OCI-LY3 (cell line): ENCODE results near the gene HKDC1.

Source experiments
- H2AFZ ChIP-seq: fragments of 200-600, 300-600 bp; shearing (Covaris generic); 2 replicates; pipeline ENCODE4 v1.6.0; 2014; ENCODE audit warnings: antibody characterized with exemption, low read depth, low read length
- H3K27ac ChIP-seq: fragments of 200-600, 300-600 bp; sonication (generic); 2 replicates; pipeline ENCODE4 v1.5.1; 2014; ENCODE audit warnings: mild to moderate bottlenecking, low read length, moderate library complexity, mixed read lengths
- H3K27me3 ChIP-seq: fragments of 200-600, 300-600 bp; sonication (generic); 2 replicates; pipeline ENCODE4 v1.6.1; 2014; ENCODE audit warnings: low read depth, low read length, mixed read lengths
- H3K36me3 ChIP-seq: fragments of 200-600, 300-600 bp; sonication (generic); replicated peaks from 2 replicates; pipeline ENCODE3; 2014; ENCODE audit warnings: low read depth, low read length, mixed read lengths
- H3K4me1 ChIP-seq: fragments of 300-600, 200-600 bp; sonication (generic); 2 replicates; pipeline ENCODE4 v1.6.1; 2014; ENCODE audit warnings: low read length, mixed read lengths
- H3K4me2 ChIP-seq: fragments of 200-600, 300-600 bp; sonication (generic); 2 replicates; pipeline ENCODE4 v1.6.1; 2014; ENCODE audit warnings: low read length, mixed read lengths
- H3K4me3 ChIP-seq: fragments of 300-600, 200-600 bp; sonication (generic); 2 replicates; pipeline ENCODE4 v1.5.1; 2014; ENCODE audit warnings: antibody characterized with exemption, mild to moderate bottlenecking, low read length, moderate library complexity
- H3K79me2 ChIP-seq: fragments of 300-600, 200-600 bp; shearing (Covaris generic); 2 replicates; pipeline ENCODE4 v1.6.1; 2014; ENCODE audit warnings: mild to moderate bottlenecking, low read length, mixed read lengths
- H3K9ac ChIP-seq: fragments of 300-600, 200-600 bp; shearing (Covaris generic); 2 replicates; pipeline ENCODE4 v1.6.0; 2014; ENCODE audit warnings: mild to moderate bottlenecking, low read length, moderate library complexity
- H3K9me3 ChIP-seq: fragments of 200-600, 300-600 bp; shearing (Covaris generic); 2 replicates; pipeline ENCODE4 v1.6.1; 2014; ENCODE audit warnings: low read length, mixed read lengths; ENCODE audit not compliant: insufficient read depth
- H4K20me1 ChIP-seq: fragments of 200-600, 300-600 bp; sonication (generic); 2 replicates; pipeline ENCODE4 v1.6.1; 2016; ENCODE audit warnings: low read length, mixed read lengths; ENCODE audit not compliant: insufficient read depth
- CTCF ChIP-seq: fragments of 200-600, 300-600 bp; sonication (generic); IDR thresholded peaks from 2 replicates; pipeline ENCODE4 v1.5.1; 2014; ENCODE audit warnings: antibody characterized with exemption, low read length, low read depth
- EZH2phosphoT487 ChIP-seq: fragments of 200-600 bp; shearing (Covaris generic); IDR thresholded peaks from 2 replicates; pipeline ENCODE4 v1.6.1; 2018; ENCODE audit warnings: antibody characterized with exemption, mixed run types, low read depth

Gene HKDC1

DNA sequence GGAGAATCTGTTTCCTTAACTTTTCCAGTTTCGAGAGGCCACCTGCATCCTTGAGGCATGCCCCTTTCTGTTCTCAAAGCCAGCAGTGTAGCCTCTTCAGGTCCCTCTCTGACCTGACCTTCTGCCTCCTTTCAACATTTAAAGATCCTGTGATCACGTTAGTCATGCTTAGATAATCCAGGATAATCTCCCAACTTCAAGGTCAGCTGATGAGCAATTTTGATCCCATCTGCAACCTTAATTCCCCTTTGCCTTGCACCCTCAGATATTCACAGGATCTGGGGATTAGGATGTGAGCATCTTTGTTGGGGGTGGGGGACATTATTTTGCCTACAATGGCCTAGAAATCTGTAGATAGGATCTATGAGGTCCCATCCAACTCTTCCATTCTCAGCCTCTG, 8.0 kb downstream of the HKDC1 start:
- Histone ChIP-seq H3K4me3 (no peak overlapping the region), H3K36me3 (no peaks in the 10 kb centered on the region), H3K79me2 (no peaks in the 10 kb centered on the region), H3K27me3 (no peaks in the 10 kb centered on the region), H3K4me1 (peaks cover 8% of the 10 kb centered on the region), H2AFZ (no peak overlapping the region), H3K9me3 (no peaks in the 10 kb centered on the region), H3K9ac (no peak overlapping the region), H3K27ac (no peak overlapping the region), H4K20me1 (no peaks in the 10 kb centered on the region), H3K4me2 (no peak overlapping the region)
- TF ChIP-seq CTCF (no peak), EZH2phosphoT487 (no peak)

DNA sequence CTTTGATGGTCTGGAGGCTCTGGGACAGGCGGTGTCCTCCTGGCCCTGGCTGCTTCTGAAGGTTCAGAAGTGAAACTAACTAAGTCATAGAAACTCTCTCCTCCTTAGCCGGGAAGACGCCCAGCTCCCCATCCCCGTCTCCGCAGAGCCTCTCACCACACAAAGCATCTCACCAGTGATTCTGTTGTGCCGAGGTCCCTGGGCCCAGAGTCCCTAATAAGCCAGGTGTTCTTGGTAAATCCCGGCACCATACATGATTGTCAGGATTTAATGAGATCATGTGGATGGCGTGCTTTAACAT, 9.4 kb downstream of the HKDC1 start:
- TF ChIP-seq CTCF (no peak), EZH2phosphoT487 (no peak)
- peak overlapping the region; percentile 87 for H2AFZ ChIP-seq
- no peaks in the 10 kb centered on the region for H3K27me3 ChIP-seq
- H3K9ac ChIP-seq = no peak overlapping the region
- no peaks in the 10 kb centered on the region for H4K20me1 ChIP-seq
- peak overlapping the region; percentile 45 for H3K4me3 ChIP-seq
- H3K36me3 ChIP-seq = no peaks in the 10 kb centered on the region
- no peak overlapping the region for H3K27ac ChIP-seq
- H3K9me3 ChIP-seq = no peaks in the 10 kb centered on the region
- H3K79me2 ChIP-seq = no peaks in the 10 kb centered on the region
- peaks cover 8% of the 10 kb centered on the region for H3K4me1 ChIP-seq
- peak overlapping the region; percentile 55 for H3K4me2 ChIP-seq

- Histone ChIP-seq H2AFZ (no peak overlapping the region), H3K4me1 (peaks cover 8% of the 10 kb centered on the region), H3K79me2 (no peaks in the 10 kb centered on the region), H3K4me2 (no peak overlapping the region), H4K20me1 (no peaks in the 10 kb centered on the region), H3K27ac (no peak overlapping the region), H3K4me3 (no peak overlapping the region), H3K9me3 (no peaks in the 10 kb centered on the region), H3K27me3 (no peaks in the 10 kb centered on the region), H3K9ac (no peak overlapping the region), H3K36me3 (no peaks in the 10 kb centered on the region)
- TF ChIP-seq CTCF (no peak), EZH2phosphoT487 (no peak)
These were observed 10.0 kb downstream of the HKDC1 start for GRCh38 chr10:69230128-69230527.

DNA sequence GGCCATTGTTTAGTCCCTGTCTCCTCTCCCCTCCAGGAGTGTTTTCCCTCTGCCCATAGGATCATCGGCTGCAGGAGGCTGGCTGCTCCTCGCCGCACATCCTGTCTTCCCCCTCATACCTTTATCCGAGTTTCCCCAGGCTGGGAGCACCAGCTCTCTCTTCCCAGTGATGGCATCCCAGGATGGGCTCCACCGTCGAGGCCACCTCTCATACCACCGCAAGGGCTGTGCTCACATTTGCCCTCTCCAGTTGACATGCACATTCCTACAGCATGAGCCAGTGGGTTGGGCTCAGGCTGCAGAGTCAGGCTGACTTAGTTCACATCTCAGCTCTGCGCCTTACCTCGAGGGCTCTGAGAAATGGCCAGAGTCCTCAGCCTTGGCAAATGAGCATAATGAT, 12.1 kb downstream of the HKDC1 start:
- H3K4me2 ChIP-seq = no peak overlapping the region
- H3K4me3 ChIP-seq = no peak overlapping the region
- H3K4me1 ChIP-seq = peaks cover 8% of the 10 kb centered on the region
- H2AFZ ChIP-seq = no peak overlapping the region
- no peaks in the 10 kb centered on the region for H3K79me2 ChIP-seq
- no peaks in the 10 kb centered on the region for H4K20me1 ChIP-seq
- H3K27ac ChIP-seq = no peak overlapping the region
- H3K9me3 ChIP-seq = no peaks in the 10 kb centered on the region
- H3K27me3 ChIP-seq = no peaks in the 10 kb centered on the region
- H3K9ac ChIP-seq = no peak overlapping the region
- H3K36me3 ChIP-seq = no peaks in the 10 kb centered on the region
- TF ChIP-seq EZH2phosphoT487 (no peak), CTCF (no peak)
